Skeletal muscle satellite cell (primary cell): Measurements from ENCODE around the gene RAP1B. TPM values are rescaled to one million over a fixed set of nuclear protein-coding genes. Genes with fewer than 3 reads are reported as not detected.
"Not testable (repeated sequence)": the region's sequence is repeated elsewhere in the genome, so short reads cannot be mapped to it uniquely, and the experiment has no call there.

Source experiments
- H3K27me3 ChIP-seq: 2 replicates; pipeline ENCODE4 v1.7.0; 2013; ENCODE audit warnings: low read length; ENCODE audit not compliant: control insufficient read depth, insufficient read depth
- H3K36me3 ChIP-seq: 2 replicates; pipeline ENCODE4 v1.7.0; 2013; ENCODE audit warnings: mild to moderate bottlenecking, control low read depth, low read length; ENCODE audit not compliant: insufficient read depth
- H3K4me1 ChIP-seq: 2 replicates; pipeline ENCODE4 v1.7.0; 2013; ENCODE audit warnings: low read length; ENCODE audit not compliant: control insufficient read depth, insufficient read depth
- H3K4me2 ChIP-seq: 2 replicates; pipeline ENCODE4 v1.7.0; 2013; ENCODE audit warnings: mild to moderate bottlenecking, low read length
- H3K4me3 ChIP-seq: 2 replicates; pipeline ENCODE4 v1.7.0; 2013; ENCODE audit warnings: low read length
- H3K9ac ChIP-seq: 2 replicates; pipeline ENCODE4 v1.7.0; 2013; ENCODE audit warnings: mild to moderate bottlenecking, low read depth, low read length, moderate library complexity
- H3K9me3 ChIP-seq: replicated peaks from 2 replicates; pipeline ENCODE4 v1.7.0; 2013; ENCODE audit warnings: mild to moderate bottlenecking, control low read depth, low read length
- small RNA-seq: library from RNA; depleted of rRNA; stranded (forward); fragments of <200 nt; gene quantifications from one replicate; pipeline ENCODE3, GENCODE V24; 2012

Gene RAP1B

DNA sequence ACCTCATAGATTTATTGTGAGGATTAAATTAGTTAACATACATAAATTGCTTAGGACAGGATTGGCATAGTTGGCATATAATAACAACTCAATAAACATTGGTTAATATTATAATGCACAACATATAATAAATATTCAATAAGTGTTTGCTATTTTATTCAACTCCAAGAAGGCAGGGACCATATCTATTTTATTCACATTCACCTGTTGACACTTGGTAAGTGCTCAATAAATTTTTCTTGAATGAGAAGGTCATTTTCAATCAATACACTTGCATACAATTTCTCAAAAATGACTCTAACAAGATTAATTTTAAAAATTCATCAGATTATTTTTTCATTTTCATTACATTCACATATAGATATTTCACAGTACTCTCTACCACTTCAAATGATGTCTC is 63.7 kb downstream of the RAP1B start:
- H3K4me1 ChIP-seq: peaks cover 12% of the 10 kb centered on the region
- H3K9me3 ChIP-seq: no peaks in the 10 kb centered on the region
- H3K36me3 ChIP-seq: no peaks in the 10 kb centered on the region
- H3K4me3 ChIP-seq: no peak overlapping the region
- H3K4me2 ChIP-seq: no peak overlapping the region
- no peaks in the 10 kb centered on the region for H3K27me3 ChIP-seq
- no peak overlapping the region for H3K9ac ChIP-seq

DNA sequence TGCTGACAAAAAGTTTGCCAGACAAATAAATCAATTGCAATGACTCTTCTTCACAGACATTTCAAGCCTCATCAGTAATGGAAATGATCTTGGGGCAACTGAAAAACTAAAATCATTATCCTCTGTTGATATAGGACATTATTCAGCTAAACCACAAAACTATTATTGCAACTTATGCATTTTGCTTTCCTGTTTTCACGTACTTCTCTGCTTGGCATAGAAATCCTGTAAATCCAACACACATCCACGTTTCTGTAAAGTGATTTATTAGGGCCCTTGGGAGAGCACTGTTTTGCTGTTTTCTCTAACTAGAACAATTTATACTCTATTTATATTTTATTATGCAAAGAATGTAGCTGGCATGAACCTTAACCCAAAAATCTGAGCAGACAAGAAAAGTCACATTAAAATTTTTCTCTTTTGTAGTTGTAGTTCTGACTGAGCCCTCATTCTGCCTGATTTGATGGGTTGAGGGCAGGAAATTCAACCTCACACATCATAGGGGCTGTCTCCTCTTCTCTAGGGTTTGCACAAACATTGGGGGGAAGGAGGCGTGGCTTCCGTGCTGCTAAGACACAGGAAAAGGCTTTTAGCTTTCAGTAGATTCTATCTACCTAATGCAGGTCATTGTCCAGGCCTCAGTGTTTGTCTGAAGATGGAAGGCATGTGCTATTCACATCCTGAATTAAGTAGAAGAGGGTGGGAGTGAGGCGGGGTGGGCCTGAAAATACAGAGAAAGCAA is 64.6 kb downstream of the RAP1B start:
- Histone ChIP-seq H3K4me2 (no peak overlapping the region), H3K9me3 (no peaks in the 10 kb centered on the region), H3K36me3 (no peaks in the 10 kb centered on the region), H3K9ac (no peak overlapping the region), H3K4me3 (no peak overlapping the region), H3K27me3 (no peaks in the 10 kb centered on the region), H3K4me1 (peaks cover 12% of the 10 kb centered on the region)

GRCh38 chr12:68676854-68677253 is 66.2 kb downstream of the RAP1B start:
- H3K4me2 ChIP-seq, H3K36me3 ChIP-seq, H3K9me3 ChIP-seq, H3K4me3 ChIP-seq, H3K27me3 ChIP-seq, H3K9ac ChIP-seq: not testable (repeated sequence)
- H3K4me1 ChIP-seq: peaks cover 12% of the 10 kb centered on the region

- Histone ChIP-seq H3K4me2 (peak overlapping the region; percentile 92), H3K4me1 (peaks cover 12% of the 10 kb centered on the region), H3K4me3 (peak overlapping the region; percentile 81), H3K9me3 (no peaks in the 10 kb centered on the region), H3K36me3 (peaks cover 6% of the 10 kb centered on the region), H3K27me3 (no peaks in the 10 kb centered on the region), H3K9ac (peak overlapping the region; percentile 76)
These were observed 75.5 kb downstream of the RAP1B start for GRCh38 chr12:68686262-68686594.

DNA sequence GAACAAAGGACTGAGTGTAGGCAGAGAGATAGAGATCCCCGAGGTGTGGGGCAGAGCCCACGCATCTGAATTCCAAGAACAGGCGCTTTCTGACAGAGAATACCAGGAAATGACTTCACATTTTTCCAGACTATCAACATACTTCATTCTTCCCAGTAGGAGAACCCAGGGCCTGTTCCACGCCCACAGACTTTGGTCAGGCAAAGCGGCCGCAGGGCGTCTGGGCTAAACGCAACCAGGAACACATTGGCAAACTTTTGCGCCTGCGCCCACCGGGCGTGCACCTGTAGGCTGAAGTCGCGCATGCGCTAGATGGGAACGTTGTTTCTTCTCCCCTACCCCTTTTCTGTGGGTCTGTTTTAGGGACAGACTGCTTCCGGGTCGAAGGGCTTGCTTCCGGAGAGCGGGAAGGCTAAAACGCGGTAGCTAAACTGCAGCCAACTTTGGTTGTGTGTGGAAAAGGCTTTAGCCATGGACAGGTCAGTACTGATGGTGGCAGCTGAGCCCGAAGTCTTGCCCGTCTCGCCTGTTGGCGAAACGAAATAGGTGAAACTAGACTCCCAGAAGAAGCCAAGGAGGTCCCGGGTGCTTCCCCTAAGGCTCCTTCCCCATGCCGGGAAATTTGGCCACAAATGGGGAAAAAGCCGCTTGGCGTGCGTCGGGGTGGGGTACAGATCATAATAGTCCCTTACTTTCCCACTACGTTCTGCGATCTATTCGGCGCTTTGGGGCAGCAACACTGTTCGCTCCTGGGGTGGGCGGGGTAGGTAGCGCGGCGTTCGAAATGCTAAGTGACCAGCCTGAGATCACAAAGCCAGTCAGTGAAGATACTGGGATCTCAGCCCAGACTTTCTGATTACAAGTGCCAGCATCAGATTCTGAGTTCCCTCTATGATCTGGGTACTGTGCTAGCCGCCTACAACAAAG is 76.2 kb downstream of the RAP1B start, which contains the start of gene NUP107:
Gene NUP107 (plus strand): TSS at position 384 of the 927 bp plus-strand sequence. CDS start 88 bp downstream, at position 472.
- peaks cover 12% of the 10 kb centered on the region for H3K4me1 ChIP-seq
- no peaks in the 10 kb centered on the region for H3K9me3 ChIP-seq
- no peaks in the 10 kb centered on the region for H3K27me3 ChIP-seq
- H3K4me2 ChIP-seq: peak within 1 kb of the TSS; percentile 92
- peaks cover 7% of the 10 kb centered on the region for H3K36me3 ChIP-seq
- peak within 1 kb of the TSS; percentile 85 for H3K9ac ChIP-seq
- peak within 1 kb of the TSS; percentile 81 for H3K4me3 ChIP-seq

DNA sequence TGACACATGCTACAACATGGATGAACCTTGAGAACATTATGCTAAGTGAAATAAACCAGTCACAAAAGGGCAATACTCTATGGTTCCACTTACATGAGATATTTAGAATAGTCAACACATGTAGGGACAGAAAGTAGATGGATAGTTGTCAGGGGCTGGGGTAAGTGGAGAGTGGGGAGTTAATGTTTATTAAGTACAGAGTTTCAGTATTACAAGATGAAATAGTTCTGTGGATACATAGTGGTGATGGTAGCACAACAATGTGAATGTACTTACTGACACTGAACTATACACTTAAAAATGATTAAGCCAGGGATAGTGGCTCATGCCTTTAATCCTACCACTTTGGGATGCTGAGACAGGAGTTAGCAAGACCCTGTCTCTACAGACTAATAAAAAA is 84.8 kb downstream of the RAP1B start:
- peaks cover 39% of the 10 kb centered on the region for H3K36me3 ChIP-seq
- H3K9ac ChIP-seq: no peak overlapping the region
- no peak overlapping the region for H3K4me2 ChIP-seq
- no peaks in the 10 kb centered on the region for H3K27me3 ChIP-seq
- H3K4me3 ChIP-seq: no peak overlapping the region
- no peaks in the 10 kb centered on the region for H3K4me1 ChIP-seq
- H3K9me3 ChIP-seq: no peaks in the 10 kb centered on the region

GRCh38 chr12:68699486-68699885 is 88.8 kb downstream of the RAP1B start:
- Histone ChIP-seq H3K27me3 (no peaks in the 10 kb centered on the region), H3K4me3 (no peak overlapping the region), H3K9ac (no peak overlapping the region), H3K9me3 (no peaks in the 10 kb centered on the region), H3K4me1 (no peaks in the 10 kb centered on the region), H3K4me2 (no peak overlapping the region), H3K36me3 (peaks cover 29% of the 10 kb centered on the region)

Small RNA genes within 50 kb of the gene (small RNA-seq; reads per million reads assigned to genes)
- gene RF00017 (not detected), gene SNORA70G (not detected)
